Bronchial epithelial cell (primary cell): ENCODE data around the gene FAM221B. TPM values are rescaled to one million over a fixed set of nuclear protein-coding genes. Genes with fewer than 3 reads are reported as not detected.

Experiments
- DNase-seq: peaks from one replicate; pipeline ENCODE4 v3.0.0-alpha.2; 2010; ENCODE audit warnings: low read depth
- FAIRE-seq: peaks from 2 replicates; lab custom pipeline; 2011; peaks lifted over from hg19 to GRCh38; lab: Jason Lieb, UNC
- H3K27me3 ChIP-seq: 2 replicates; pipeline ENCODE4 v1.5.1; 2011; ENCODE audit warnings: low read length; ENCODE audit not compliant: control insufficient read depth, insufficient read depth
- H3K36me3 ChIP-seq: 2 replicates; pipeline ENCODE4 v1.5.1; 2011; ENCODE audit warnings: low read length; ENCODE audit not compliant: control insufficient read depth, insufficient read depth
- H3K4me3 ChIP-seq: 2 replicates; pipeline ENCODE4 v1.5.1; 2011; ENCODE audit warnings: mild to moderate bottlenecking, low read depth, low read length, control low read depth
- CTCF ChIP-seq: IDR thresholded peaks from 2 replicates; pipeline ENCODE4 v1.5.1; 2011; ENCODE audit warnings: mild to moderate bottlenecking, moderate library complexity, low read length, control low read depth, inconsistent platforms; ENCODE audit not compliant: insufficient read depth, severe bottlenecking
- total RNA-seq: library from RNA; depleted of rRNA; stranded (reverse); fragments of >200 nt; gene quantifications from 2 replicates; pipeline ENCODE4 v1.2.1, GENCODE V29; 2014

Gene FAM221B
- total RNA-seq, 1 donor from 2014 or later, result not detected

GRCh38 chr9:35867538-35867937 is 39.0 kb upstream of the FAM221B start:
- FAIRE-seq, result no peak
- DNase-seq, result no peak
- TF ChIP-seq CTCF, result no peak
- peaks cover 8% of the 10 kb centered on the region for H3K27me3 ChIP-seq
- H3K4me3 ChIP-seq, result no peak overlapping the region
- H3K36me3 ChIP-seq, result no peaks in the 10 kb centered on the region

GRCh38 chr9:35864695-35865255 is 36.2 kb upstream of the FAM221B start:
- DNase-seq (no peak), FAIRE-seq (no peak)
- TF ChIP-seq CTCF, result no peak
- no peaks in the 10 kb centered on the region for H3K36me3 ChIP-seq
- H3K4me3 ChIP-seq, result no peak overlapping the region
- H3K27me3 ChIP-seq, result peaks cover 12% of the 10 kb centered on the region

GRCh38 chr9:35863583-35863982 is 35.1 kb upstream of the FAM221B start:
- FAIRE-seq, result peak; percentile 43
- DNase-seq, result no peak
- Histone ChIP-seq H3K4me3 (no peak overlapping the region), H3K27me3 (peaks cover 12% of the 10 kb centered on the region), H3K36me3 (no peaks in the 10 kb centered on the region)
- TF ChIP-seq CTCF, result no peak

- TF ChIP-seq CTCF, result no peak
- FAIRE-seq, result no peak
- H3K27me3 ChIP-seq, result peaks cover 12% of the 10 kb centered on the region
- no peak for DNase-seq
- no peak overlapping the region for H3K4me3 ChIP-seq
- no peaks in the 10 kb centered on the region for H3K36me3 ChIP-seq
Measured at GRCh38 chr9:35862328-35862727, 33.8 kb upstream of the FAM221B start.

GRCh38 chr9:35861161-35861897 is 32.8 kb upstream of the FAM221B start:
- TF ChIP-seq CTCF, result no peak
- H3K36me3 ChIP-seq, result no peaks in the 10 kb centered on the region
- FAIRE-seq, result no peak
- no peak overlapping the region for H3K4me3 ChIP-seq
- DNase-seq, result no peak
- peaks cover 12% of the 10 kb centered on the region for H3K27me3 ChIP-seq
